ENCODE measurements around the gene ZNF514.
"Not testable (repeated sequence)": the region's sequence is repeated elsewhere in the genome, so short reads cannot be mapped to it uniquely, and the experiment has no call there.

ZNF514 gene

DNA sequence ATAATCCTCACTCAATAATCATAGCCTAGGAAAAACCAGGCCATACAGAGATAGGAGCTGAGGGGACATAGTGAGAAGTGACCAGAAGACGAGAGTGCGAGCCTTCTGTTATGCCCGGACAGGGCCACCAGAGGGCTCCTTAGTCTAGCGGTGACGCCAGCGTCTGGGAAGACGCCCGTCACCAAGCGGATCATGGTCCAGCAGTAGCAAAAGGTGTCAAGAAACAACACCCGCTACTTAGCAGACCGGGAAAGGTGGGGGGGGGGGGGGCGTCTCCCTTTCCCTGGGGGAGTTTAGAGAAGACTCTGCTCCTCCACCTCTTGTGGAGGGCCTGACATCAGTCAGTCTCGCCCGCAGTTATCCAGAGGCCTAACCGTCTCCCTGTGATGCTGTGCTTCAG is 33.3 kb upstream of the ZNF514 start:
- H3K4me3 ChIP-seq (ENCODE audit: low read length); DNase-seq (ENCODE audit: low read depth): not testable (repeated sequence)
- TF ChIP-seq CTCF (conservative IDR thresholded peaks at IDR 0.05; ENCODE audit: low read depth, low read length) = peak; percentile 59

DNA sequence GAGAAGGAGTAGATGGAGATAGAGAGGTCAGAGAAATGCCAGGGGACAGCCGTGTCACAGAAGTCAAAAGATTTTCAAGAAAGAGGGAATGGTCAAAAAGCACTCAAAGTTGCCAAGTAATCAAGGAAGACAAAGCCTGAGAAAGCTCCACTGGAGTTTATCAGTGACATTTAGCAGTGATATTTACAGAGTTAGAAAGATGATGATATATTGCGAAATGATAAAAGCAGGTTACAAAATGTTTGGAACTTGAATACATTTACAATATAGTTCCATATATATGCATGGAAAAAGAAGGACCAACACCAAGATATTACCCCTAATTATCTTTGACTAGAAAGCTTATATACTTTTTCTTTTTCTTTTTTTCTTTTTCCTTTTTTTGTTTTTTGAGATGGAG is 26.3 kb upstream of the ZNF514 start:
- TF ChIP-seq CTCF (conservative IDR thresholded peaks at IDR 0.05; ENCODE audit: low read depth, low read length) = no peak
- DNase-seq (ENCODE audit: low read depth) = no peak
- no peak overlapping the region for H3K4me3 ChIP-seq (ENCODE audit: low read length)

DNA sequence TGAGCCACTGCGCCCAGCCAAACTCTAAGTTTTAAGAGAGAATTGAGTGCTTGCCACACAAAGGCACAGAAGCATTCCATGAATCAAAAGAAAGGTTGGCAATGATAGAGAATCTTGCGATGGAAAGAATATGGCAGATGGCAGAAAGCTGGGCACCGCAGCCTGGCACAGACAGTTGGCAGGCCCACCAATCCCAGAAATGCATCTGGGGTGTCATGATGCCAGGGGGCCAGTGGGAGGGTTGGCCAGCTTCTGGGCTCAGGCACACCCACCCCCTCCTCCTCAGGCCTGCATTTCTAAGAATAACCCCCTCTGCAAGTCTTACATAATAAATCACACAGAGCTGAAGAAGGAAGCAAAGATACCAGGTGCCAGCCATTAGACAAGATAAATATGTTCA is 25.5 kb upstream of the ZNF514 start:
- no peak for TF ChIP-seq CTCF (conservative IDR thresholded peaks at IDR 0.05; ENCODE audit: low read depth, low read length)
- H3K4me3 ChIP-seq (ENCODE audit: low read length) = no peak overlapping the region
- no peak for DNase-seq (ENCODE audit: low read depth)

- no peak for DNase-seq (ENCODE audit: low read depth)
- H3K4me3 ChIP-seq (ENCODE audit: low read length) = no peak overlapping the region
- TF ChIP-seq CTCF (conservative IDR thresholded peaks at IDR 0.05; ENCODE audit: low read depth, low read length) = no peak
Observed at GRCh38 chr2:95181774-95182173, 22.1 kb upstream of the ZNF514 start.

GRCh38 chr2:95179451-95179850 is 19.8 kb upstream of the ZNF514 start:
- H3K4me3 ChIP-seq (ENCODE audit: low read length) = no peak overlapping the region
- no peak for TF ChIP-seq CTCF (conservative IDR thresholded peaks at IDR 0.05; ENCODE audit: low read depth, low read length)
- DNase-seq (ENCODE audit: low read depth) = no peak

DNA sequence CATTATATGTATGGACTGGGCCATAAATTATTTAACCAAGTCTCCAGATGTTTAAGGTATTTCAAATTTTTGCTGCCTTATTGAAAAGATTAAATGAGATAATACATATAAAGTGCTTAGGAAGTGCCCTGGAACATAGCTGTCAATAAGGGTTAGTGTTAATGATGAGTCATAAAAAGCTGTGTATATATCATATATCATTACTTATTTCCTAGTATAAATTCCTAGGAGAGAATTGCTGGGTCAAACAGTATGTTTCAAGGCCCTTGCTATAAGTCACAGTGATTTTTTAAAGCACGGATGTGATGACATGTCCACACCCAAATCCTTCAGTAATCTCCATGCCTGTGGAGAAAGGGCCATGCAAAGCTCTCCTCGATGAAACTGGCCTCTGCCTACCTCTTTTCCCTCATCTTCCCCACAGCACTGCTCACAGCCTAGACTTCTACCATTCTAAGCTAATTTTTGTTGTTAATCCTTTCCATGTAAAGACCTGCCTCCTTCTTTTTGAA is 14.4 kb upstream of the ZNF514 start:
- no peak overlapping the region for H3K4me3 ChIP-seq (ENCODE audit: low read length)
- no peak for TF ChIP-seq CTCF (conservative IDR thresholded peaks at IDR 0.05; ENCODE audit: low read depth, low read length)
- no peak for DNase-seq (ENCODE audit: low read depth)

DNA sequence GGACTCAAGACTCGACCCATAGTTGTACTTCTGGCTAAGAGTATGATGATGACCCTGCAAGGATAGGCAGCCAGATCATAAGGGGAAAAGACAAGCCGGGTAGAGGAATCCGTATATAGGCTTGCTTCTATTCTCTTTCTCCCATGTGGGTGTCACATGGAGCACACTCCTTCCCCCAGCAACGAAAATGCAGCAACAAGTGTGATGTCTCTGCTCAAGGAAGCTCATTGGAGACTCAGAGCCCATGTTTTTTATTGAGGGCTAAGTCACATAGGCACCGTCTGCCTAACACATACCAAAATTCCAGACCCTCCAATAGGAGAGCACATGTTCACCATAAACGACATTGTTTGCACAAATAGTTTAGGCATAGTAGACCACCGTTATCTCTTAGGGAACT is 12.3 kb upstream of the ZNF514 start:
- TF ChIP-seq CTCF (conservative IDR thresholded peaks at IDR 0.05; ENCODE audit: low read depth, low read length) = no peak
- no peak for DNase-seq (ENCODE audit: low read depth)
- H3K4me3 ChIP-seq (ENCODE audit: low read length) = no peak overlapping the region

Measured in retinal pigment epithelial cell (primary cell).